Ovary (tissue), 9 donors: Measurements from ENCODE around the gene PTPRG. TPM values are rescaled to one million over a fixed set of nuclear protein-coding genes. Genes with fewer than 3 reads are reported as not detected.

ENCODE experiments used
- DNase-seq, 5 donors: peaks; one replicate each; pipeline ENCODE4 v3.0.0-alpha.2; 2019 to 2020
- H3K27ac ChIP-seq, 2 donors: fragments of 200-600 bp; one replicate each; pipeline versions ENCODE4 v1.5.1 to v1.8.0; 2019 to 2022
- H3K27me3 ChIP-seq: fragments of 200-600 bp; one replicate; pipeline ENCODE4 v1.8.0; 2022
- H3K36me3 ChIP-seq: fragments of 200-600 bp; sonication (generic); one replicate; pipeline ENCODE4 v1.5.1; 2019
- H3K4me1 ChIP-seq: one replicate; pipeline ENCODE4 v1.8.1; 2013; ENCODE audit warnings: mild to moderate bottlenecking, moderate library complexity; ENCODE audit not compliant: insufficient read depth
- H3K4me3 ChIP-seq: fragments of 200-600 bp; sonication (generic); one replicate; pipeline ENCODE4 v1.5.1; 2017
- H3K9me3 ChIP-seq, 2 donors: fragments of 200-600 bp in 1 of 2; sonication (generic) in 1 of 2; one replicate each; pipeline versions ENCODE4 v1.5.1 to v1.8.1; 2013 to 2019; ENCODE audit warnings: mild to moderate bottlenecking in 1 of 2, moderate library complexity in 1 of 2
- EP300 ChIP-seq: sonication (generic); formaldehyde crosslinking; IDR thresholded peaks from one replicate; pipeline ENCODE4 v1.6.1; 2017; ENCODE audit warnings: antibody characterized with exemption
- POLR2A ChIP-seq: fragments of 450-650 bp; IDR thresholded peaks from one replicate; pipeline ENCODE4 v1.6.1; 2017; ENCODE audit warnings: antibody characterized with exemption, mild to moderate bottlenecking, moderate library complexity
- WGBS, 3 donors: extraction: QIAGEN DNeasy Blood & Tissue Kit in 1 of 3; methylation state at CpG; one replicate each; pipeline versions ENCODE4 v1.1.5 to v1.1.7; 2013 to 2017; 5-methylcytosine and 5-hydroxymethylcytosine counted together
- intact Hi-C, 4 donors: fragments of 100-400 bp; cut with DNase I; formaldehyde crosslinking; loops; one replicate each; pipeline versions ENCODE4 v1.11.0 to v1.15.1; 2022 to 2023
- polyA plus RNA-seq, 2 donors: library from polyadenylated mRNA; stranded (reverse); fragments of 200-250 nt in 1 of 2; fragments of 350-450 nt in 1 of 2; fragmentation: Illumina TruSeq in 1 of 2; extraction: RNeasy Lipid Tissue Mini Kit (QIAGEN cat#74804) in 1 of 2; gene quantifications; one replicate each; pipeline ENCODE4 v1.2.3, GENCODE V29; 2013 to 2014
- total RNA-seq, 7 donors: library from RNA; depleted of rRNA in 2 of 7; stranded (reverse); fragments of >200 nt in 2 of 7; fragmentation: NEBNext Ultra II Directional in 3 of 7; extraction: Animal tissue kit (Norgen Biotek cat#: 25700) in 3 of 7; gene quantifications; one replicate each; pipeline versions ENCODE4 v1.1.0 to v1.2.4, GENCODE V29; 2016 to 2023
- TF ChIP-seq, protein P1 (sequence below), 3 donors: fragments of 450-650 bp in 2 of 3; fragments of 200-600 bp in 1 of 3; IDR thresholded peaks; one replicate each; pipeline versions ENCODE4 v1.5.1 to v1.8.0; 2016 to 2022; ENCODE audit warnings: antibody characterized with exemption in 3 of 3, mild to moderate bottlenecking in 1 of 3
- donor health status: DM: no; HTN: no; CAD: no; lungs with moderate emphysema.
- donor health status: DM: no; HTN: no; CAD: no.
- donor health status: Bipolar disorder and iron deficiency.
- donor health status: DM: yes; HTN: yes; CAD: no.
- donor health status: DM: no; HTN: no; CAD: no.
- donor health status: DM: yes; HTN: yes; CAD: no.

PTPRG gene
- total and polyA plus RNA-seq, 9 donors: 18.2 to 87.9 (median 47.7) TPM

GRCh38 chr3:61522626-61523025 is 38.7 kb upstream of the PTPRG start:
- H3K27me3 ChIP-seq: no peaks in the 10 kb centered on the region
- no peak overlapping the region for H3K27ac ChIP-seq
- WGBS, 3 donors: 40 to 53% (median 47%) methylated on average over 2 of the region's 2 CpGs
- H3K36me3 ChIP-seq: no peaks in the 10 kb centered on the region
- peaks cover 2% of the 10 kb centered on the region for H3K4me1 ChIP-seq
- no peak overlapping the region for H3K4me3 ChIP-seq
- intact Hi-C loops: no loop called here
- TF ChIP-seq POLR2A (no peak), EP300 (no peak)
- TF ChIP-seq, protein P1, sequence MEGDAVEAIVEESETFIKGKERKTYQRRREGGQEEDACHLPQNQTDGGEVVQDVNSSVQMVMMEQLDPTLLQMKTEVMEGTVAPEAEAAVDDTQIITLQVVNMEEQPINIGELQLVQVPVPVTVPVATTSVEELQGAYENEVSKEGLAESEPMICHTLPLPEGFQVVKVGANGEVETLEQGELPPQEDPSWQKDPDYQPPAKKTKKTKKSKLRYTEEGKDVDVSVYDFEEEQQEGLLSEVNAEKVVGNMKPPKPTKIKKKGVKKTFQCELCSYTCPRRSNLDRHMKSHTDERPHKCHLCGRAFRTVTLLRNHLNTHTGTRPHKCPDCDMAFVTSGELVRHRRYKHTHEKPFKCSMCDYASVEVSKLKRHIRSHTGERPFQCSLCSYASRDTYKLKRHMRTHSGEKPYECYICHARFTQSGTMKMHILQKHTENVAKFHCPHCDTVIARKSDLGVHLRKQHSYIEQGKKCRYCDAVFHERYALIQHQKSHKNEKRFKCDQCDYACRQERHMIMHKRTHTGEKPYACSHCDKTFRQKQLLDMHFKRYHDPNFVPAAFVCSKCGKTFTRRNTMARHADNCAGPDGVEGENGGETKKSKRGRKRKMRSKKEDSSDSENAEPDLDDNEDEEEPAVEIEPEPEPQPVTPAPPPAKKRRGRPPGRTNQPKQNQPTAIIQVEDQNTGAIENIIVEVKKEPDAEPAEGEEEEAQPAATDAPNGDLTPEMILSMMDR (IDR thresholded peaks at IDR 0.05): no peak
- no peak for DNase-seq
- no peaks in the 10 kb centered on the region for H3K9me3 ChIP-seq

GRCh38 chr3:61524933-61525332 is 36.4 kb upstream of the PTPRG start:
- Histone ChIP-seq H3K27ac (no peak overlapping the region), H3K27me3 (no peaks in the 10 kb centered on the region), H3K4me1 (peaks cover 2% of the 10 kb centered on the region), H3K36me3 (no peaks in the 10 kb centered on the region), H3K9me3 (no peaks in the 10 kb centered on the region), H3K4me3 (no peak overlapping the region)
- TF ChIP-seq POLR2A: no peak
- TF ChIP-seq EP300: no peak
- TF ChIP-seq, protein P1 (IDR thresholded peaks at IDR 0.05): no peak
- no peak for DNase-seq
- 44 to 68% (median 65%) methylated on average over 4 of the region's 4 CpGs for WGBS, 3 donors
- intact Hi-C loops: no loop called here

GRCh38 chr3:61526308-61526707 is 35.1 kb upstream of the PTPRG start:
- Histone ChIP-seq H3K9me3 (no peaks in the 10 kb centered on the region), H3K27ac (no peak overlapping the region), H3K27me3 (no peaks in the 10 kb centered on the region), H3K4me3 (no peak overlapping the region), H3K4me1 (peaks cover 2% of the 10 kb centered on the region), H3K36me3 (no peaks in the 10 kb centered on the region)
- WGBS, 3 donors: 95 to 99% (median 98%) methylated on average over 5 of the region's 5 CpGs
- DNase-seq: no peak
- TF ChIP-seq POLR2A (no peak), EP300 (no peak)
- TF ChIP-seq, protein P1 (IDR thresholded peaks at IDR 0.05): no peak
- intact Hi-C loops: no loop called here

DNA sequence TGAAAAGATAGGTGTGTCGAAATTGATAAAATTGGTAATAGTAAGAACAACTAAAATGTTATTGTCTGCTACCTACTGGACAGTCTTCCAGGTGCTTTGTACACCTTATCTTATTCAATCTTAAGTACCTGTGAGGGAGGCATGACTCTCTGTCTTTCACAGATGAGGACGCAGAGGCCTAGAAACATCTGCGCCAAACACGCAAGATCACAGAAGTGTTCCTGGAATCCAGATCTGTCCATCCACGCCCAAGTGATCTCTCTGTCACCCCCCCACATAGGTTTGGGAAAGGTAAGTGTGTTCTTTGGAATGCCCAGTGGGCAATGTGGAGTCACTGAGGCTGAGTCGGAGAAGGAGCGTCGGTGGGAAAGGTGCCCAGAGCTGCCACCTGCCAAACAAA is 34.4 kb upstream of the PTPRG start:
- H3K4me1 ChIP-seq: peaks cover 2% of the 10 kb centered on the region
- H3K27me3 ChIP-seq: no peaks in the 10 kb centered on the region
- H3K9me3 ChIP-seq: no peaks in the 10 kb centered on the region
- H3K4me3 ChIP-seq: no peak overlapping the region
- no peaks in the 10 kb centered on the region for H3K36me3 ChIP-seq
- intact Hi-C loops: no loop called here
- 94 to 96% (median 96%) methylated on average over 8 of the region's 8 CpGs for WGBS, 3 donors
- DNase-seq: no peak
- TF ChIP-seq POLR2A: no peak
- no peak for TF ChIP-seq EP300
- TF ChIP-seq, protein P1 (IDR thresholded peaks at IDR 0.05): no peak
- no peak overlapping the region for H3K27ac ChIP-seq

DNA sequence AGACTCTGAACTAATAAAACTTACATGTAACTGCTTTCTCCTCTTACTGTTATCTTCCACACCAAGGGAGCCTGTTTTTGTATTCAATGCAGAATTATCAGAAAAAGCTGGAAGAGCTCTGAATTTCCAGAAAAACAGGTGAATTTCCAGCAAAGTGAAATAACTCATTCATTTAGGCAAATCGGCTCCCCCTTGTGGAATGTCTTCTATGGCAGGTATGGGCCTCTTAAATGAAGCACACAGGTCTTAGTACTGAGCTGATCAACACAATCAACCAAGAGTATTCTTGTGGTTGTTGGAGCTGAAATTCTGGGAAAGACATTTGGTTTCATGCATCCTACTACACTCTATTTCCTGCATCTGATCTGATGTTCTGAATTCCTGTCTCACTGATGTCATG is 31.0 kb upstream of the PTPRG start:
- DNase-seq: no peak

More for the DNA sequence above, 31.0 kb upstream of the PTPRG start:
- intact Hi-C loops: no loop called here
- TF ChIP-seq POLR2A (no peak), EP300 (no peak)
- TF ChIP-seq, protein P1 (IDR thresholded peaks at IDR 0.05): no peak
- Histone ChIP-seq H3K27ac (no peak overlapping the region), H3K36me3 (no peaks in the 10 kb centered on the region), H3K4me1 (no peaks in the 10 kb centered on the region), H3K27me3 (no peaks in the 10 kb centered on the region), H3K4me3 (no peak overlapping the region), H3K9me3 (no peaks in the 10 kb centered on the region)
- 10 to 13% (median 12%) methylated on average over 1 of the region's 1 CpG for WGBS, 3 donors
